PFSK-1 (cell line): Measurements from ENCODE around the gene GALNTL6.

Experiments used
- FOXP2 ChIP-seq: optimal IDR thresholded peaks from 2 replicates; pipeline ENCODE3; 2011; ENCODE audit warnings: borderline replicate concordance, control low read depth, inconsistent platforms; ENCODE audit not compliant: insufficient read depth; ENCODE audit errors: extremely low read length, extremely low read depth
- POLR2AphosphoS5 ChIP-seq: IDR thresholded peaks from 2 replicates; pipeline ENCODE4 v1.6.1; 2012; ENCODE audit warnings: low read depth, mild to moderate bottlenecking, control low read depth, low read length, moderate library complexity
- SIN3A ChIP-seq: IDR thresholded peaks from 2 replicates; pipeline ENCODE4 v1.6.1; 2012; ENCODE audit warnings: mild to moderate bottlenecking, low read length, moderate library complexity, borderline replicate concordance; ENCODE audit not compliant: insufficient read depth
- TAF1 ChIP-seq: IDR thresholded peaks from 2 replicates; pipeline ENCODE4 v1.6.1; 2012; ENCODE audit warnings: low read length, control low read depth, borderline replicate concordance; ENCODE audit not compliant: insufficient read depth
- TF ChIP-seq, protein P1 (sequence below), 2 experiments: IDR thresholded peaks; 2 replicates each; pipeline versions ENCODE4 v1.6.1 to v1.8.0; 2011 to 2012; ENCODE audit warnings: low read depth in 2 of 2, low read length in 2 of 2, control low read depth in 1 of 2, inconsistent platforms in 1 of 2, mild to moderate bottlenecking in 1 of 2, moderate library complexity in 1 of 2; ENCODE audit not compliant: insufficient read depth in 1 of 2

The GALNTL6 gene

GRCh38 chr4:172311682-172312081, 498.5 kb downstream of the GALNTL6 start:
- TF ChIP-seq TAF1: no peak
- TF ChIP-seq FOXP2: no peak

GRCh38 chr4:172323288-172323687, 510.1 kb downstream of the GALNTL6 start:
- TF ChIP-seq SIN3A (no peak), TAF1 (no peak), FOXP2 (no peak), POLR2AphosphoS5 (no peak)
- TF ChIP-seq, protein P1, sequence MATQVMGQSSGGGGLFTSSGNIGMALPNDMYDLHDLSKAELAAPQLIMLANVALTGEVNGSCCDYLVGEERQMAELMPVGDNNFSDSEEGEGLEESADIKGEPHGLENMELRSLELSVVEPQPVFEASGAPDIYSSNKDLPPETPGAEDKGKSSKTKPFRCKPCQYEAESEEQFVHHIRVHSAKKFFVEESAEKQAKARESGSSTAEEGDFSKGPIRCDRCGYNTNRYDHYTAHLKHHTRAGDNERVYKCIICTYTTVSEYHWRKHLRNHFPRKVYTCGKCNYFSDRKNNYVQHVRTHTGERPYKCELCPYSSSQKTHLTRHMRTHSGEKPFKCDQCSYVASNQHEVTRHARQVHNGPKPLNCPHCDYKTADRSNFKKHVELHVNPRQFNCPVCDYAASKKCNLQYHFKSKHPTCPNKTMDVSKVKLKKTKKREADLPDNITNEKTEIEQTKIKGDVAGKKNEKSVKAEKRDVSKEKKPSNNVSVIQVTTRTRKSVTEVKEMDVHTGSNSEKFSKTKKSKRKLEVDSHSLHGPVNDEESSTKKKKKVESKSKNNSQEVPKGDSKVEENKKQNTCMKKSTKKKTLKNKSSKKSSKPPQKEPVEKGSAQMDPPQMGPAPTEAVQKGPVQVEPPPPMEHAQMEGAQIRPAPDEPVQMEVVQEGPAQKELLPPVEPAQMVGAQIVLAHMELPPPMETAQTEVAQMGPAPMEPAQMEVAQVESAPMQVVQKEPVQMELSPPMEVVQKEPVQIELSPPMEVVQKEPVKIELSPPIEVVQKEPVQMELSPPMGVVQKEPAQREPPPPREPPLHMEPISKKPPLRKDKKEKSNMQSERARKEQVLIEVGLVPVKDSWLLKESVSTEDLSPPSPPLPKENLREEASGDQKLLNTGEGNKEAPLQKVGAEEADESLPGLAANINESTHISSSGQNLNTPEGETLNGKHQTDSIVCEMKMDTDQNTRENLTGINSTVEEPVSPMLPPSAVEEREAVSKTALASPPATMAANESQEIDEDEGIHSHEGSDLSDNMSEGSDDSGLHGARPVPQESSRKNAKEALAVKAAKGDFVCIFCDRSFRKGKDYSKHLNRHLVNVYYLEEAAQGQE (IDR thresholded peaks at IDR 0.05; ENCODE audit: insufficient read depth in 1 of 2, low read depth in 2 of 2, low read length in 2 of 2): no peak

- no peak for TF ChIP-seq TAF1
- no peak for TF ChIP-seq SIN3A
- no peak for TF ChIP-seq POLR2AphosphoS5
- TF ChIP-seq, protein P1 (IDR thresholded peaks at IDR 0.05; ENCODE audit: insufficient read depth in 1 of 2, low read depth in 2 of 2, low read length in 2 of 2): no peak
- no peak for TF ChIP-seq FOXP2
These were observed 531.2 kb downstream of the GALNTL6 start for GRCh38 chr4:172344308-172344938.

- TF ChIP-seq, protein P1 (IDR thresholded peaks at IDR 0.05; ENCODE audit: insufficient read depth in 1 of 2, low read depth in 2 of 2, low read length in 2 of 2): no peak
- TF ChIP-seq POLR2AphosphoS5: no peak
- TF ChIP-seq FOXP2: no peak
- TF ChIP-seq TAF1: no peak
- no peak for TF ChIP-seq SIN3A
These were observed 535.2 kb downstream of the GALNTL6 start for GRCh38 chr4:172348426-172348825.

DNA sequence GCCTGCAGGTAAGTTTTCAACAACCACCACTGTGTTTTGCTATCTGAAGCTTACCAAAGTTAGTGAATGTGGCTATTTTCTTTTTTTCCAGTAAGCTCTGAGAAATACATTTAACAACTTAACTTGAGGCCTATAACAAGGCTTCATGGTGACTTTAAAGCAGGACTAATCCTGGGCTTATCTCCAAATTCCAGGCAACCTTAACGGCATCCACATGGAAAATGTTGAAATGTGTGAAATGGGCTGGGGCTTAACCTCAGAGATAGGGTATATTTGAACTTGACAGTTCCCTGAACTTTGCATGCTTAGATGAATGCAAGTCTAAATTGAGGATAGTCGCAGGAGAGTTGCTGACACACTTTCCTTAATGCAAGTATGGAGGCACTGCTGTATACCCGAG, 539.2 kb downstream of the GALNTL6 start:
- TF ChIP-seq, protein P1 (IDR thresholded peaks at IDR 0.05; ENCODE audit: insufficient read depth in 1 of 2, low read depth in 2 of 2, low read length in 2 of 2): no peak
